SK-N-SH (cell line): Measurements from ENCODE around the gene OMP. TPM values are rescaled to one million over a fixed set of nuclear protein-coding genes. Genes with fewer than 3 reads are reported as not detected.

Experiments
- CTCF ChIA-PET: fragments of 300-600, 350-600 bp; formaldehyde crosslinking; extraction: SDS; loops from one replicate; lab custom pipeline; 2021; lab: Yijun Ruan, JAX
- POLR2A ChIA-PET: fragments of 350-600 bp; sonication (Branson Sonifier 250); formaldehyde crosslinking; extraction: SDS; loops from one replicate; lab custom pipeline; 2020; ENCODE audit warnings: antibody characterized with exemption, inconsistent platforms; lab: Yijun Ruan, JAX
- DNase-seq: peaks from one replicate; pipeline ENCODE4 v3.0.0; 2012
- H2AFZ ChIP-seq: fragments of 200-600 bp; sonication (generic); 2 replicates; pipeline ENCODE4 v1.8.1; 2016; ENCODE audit warnings: antibody characterized with exemption, mild to moderate bottlenecking, low read depth
- H3F3A ChIP-seq: fragments of 200-600 bp; sonication (generic); replicated peaks from 2 replicates; pipeline ENCODE3; 2016; ENCODE audit warnings: antibody characterized with exemption, mild to moderate bottlenecking; ENCODE audit not compliant: insufficient read depth
- H3K27ac ChIP-seq, 2 experiments: fragments of 200-500 bp in 1 of 2; fragments of 200-600 bp in 1 of 2; sonication (Bioruptor generic) in 1 of 2; sonication (generic), shearing (Covaris generic) in 1 of 2; 2 replicates each; pipeline versions ENCODE4 v1.5.1 to v1.6.1; 2014 to 2016; ENCODE audit warnings: low read depth in 2 of 2, inconsistent platforms in 1 of 2, low read length in 1 of 2, mild to moderate bottlenecking in 1 of 2, mixed read lengths in 1 of 2
- H3K27me3 ChIP-seq: fragments of 200-600 bp; sonication (generic), shearing (Covaris generic); 2 replicates; pipeline ENCODE4 v1.6.1; 2016; ENCODE audit warnings: mixed run types; ENCODE audit not compliant: insufficient read depth
- H3K36me3 ChIP-seq, 2 experiments: fragments of 200-500 bp in 1 of 2; fragments of 200-600 bp in 1 of 2; sonication (Bioruptor generic) in 1 of 2; sonication (generic) in 1 of 2; replicated peaks in 1 of 2; 2 replicates each; pipeline versions ENCODE3 to v1.5.1; 2014 to 2016; ENCODE audit warnings: low read length in 1 of 2, mild to moderate bottlenecking in 1 of 2; ENCODE audit not compliant: insufficient read depth in 2 of 2, control insufficient read depth in 1 of 2
- H3K4me1 ChIP-seq, 2 experiments: fragments of 200-500 bp in 1 of 2; fragments of 200-600 bp in 1 of 2; sonication (Bioruptor generic) in 1 of 2; sonication (generic), shearing (Covaris generic) in 1 of 2; 2 replicates each; pipeline versions ENCODE4 v1.5.1 to v1.6.1; 2014 to 2016; ENCODE audit warnings: low read depth in 1 of 2, low read length in 1 of 2, mixed run types in 1 of 2; ENCODE audit not compliant: insufficient read depth in 2 of 2, control insufficient read depth in 1 of 2
- H3K4me2 ChIP-seq: fragments of 200-600 bp; sonication (generic), shearing (Covaris generic); 2 replicates; pipeline ENCODE4 v1.6.1; 2017; ENCODE audit warnings: mixed run types
- H3K4me3 ChIP-seq, 2 experiments: fragments of 200-500 bp in 1 of 2; fragments of 200-600 bp in 1 of 2; sonication (Bioruptor generic) in 1 of 2; sonication (generic), shearing (Covaris generic) in 1 of 2; 2 replicates each; pipeline versions ENCODE4 v1.5.1 to v1.8.1; 2014 to 2016; ENCODE audit warnings: low read depth in 2 of 2, inconsistent platforms in 1 of 2, low read length in 1 of 2, mild to moderate bottlenecking in 1 of 2, mixed read lengths in 1 of 2, moderate library complexity in 1 of 2
- H3K79me2 ChIP-seq: fragments of 200-600 bp; sonication (generic); 2 replicates; pipeline ENCODE4 v1.8.1; 2017; ENCODE audit warnings: mild to moderate bottlenecking; ENCODE audit not compliant: insufficient read depth
- H3K9ac ChIP-seq: fragments of 200-600 bp; sonication (generic); 2 replicates; pipeline ENCODE4 v1.6.1; 2017; ENCODE audit warnings: mixed run types
- H3K9me2 ChIP-seq: fragments of 200-600 bp; sonication (generic); 2 replicates; pipeline ENCODE4 v1.6.1; 2017; ENCODE audit warnings: mixed run types
- H3K9me3 ChIP-seq: fragments of 200-600 bp; sonication (generic); 2 replicates; pipeline ENCODE4 v1.6.1; 2017; ENCODE audit warnings: mixed run types, mild to moderate bottlenecking, moderate library complexity
- H4K20me1 ChIP-seq: fragments of 200-600 bp; sonication (generic); 2 replicates; pipeline ENCODE4 v1.6.1; 2017; ENCODE audit warnings: mild to moderate bottlenecking, mixed run types; ENCODE audit not compliant: insufficient read depth
- CHD2 ChIP-seq: fragments of 150-350 bp; IDR thresholded peaks from 2 replicates; pipeline ENCODE4 v1.6.1; 2018; ENCODE audit warnings: low read length; ENCODE audit not compliant: partially characterized antibody
- ELF1 ChIP-seq: IDR thresholded peaks from 2 replicates; pipeline ENCODE4 v1.4.0; 2012
- GABPA ChIP-seq: IDR thresholded peaks from 2 replicates; pipeline ENCODE4 v1.4.0; 2012; ENCODE audit warnings: low read depth, mild to moderate bottlenecking
- GATA2 ChIP-seq: sonication (generic); formaldehyde crosslinking; IDR thresholded peaks from 2 replicates; pipeline ENCODE4 v1.5.0; 2020; ENCODE audit warnings: mild to moderate bottlenecking, missing genetic modification reagents
- NFIC ChIP-seq: IDR thresholded peaks from 2 replicates; pipeline ENCODE4 v1.4.0; 2012; ENCODE audit warnings: borderline replicate concordance
- NRF1 ChIP-seq: IDR thresholded peaks from 2 replicates; pipeline ENCODE4 v1.6.1; 2012; ENCODE audit warnings: low read depth, mild to moderate bottlenecking, low read length
- RAD21 ChIP-seq: IDR thresholded peaks from 2 replicates; pipeline ENCODE4 v1.6.1; 2012; ENCODE audit warnings: mild to moderate bottlenecking, low read length
- RFX5 ChIP-seq: IDR thresholded peaks from 2 replicates; pipeline ENCODE4 v1.6.1; 2012; ENCODE audit warnings: mild to moderate bottlenecking, improper control_type of control experiment, low read length
- RXRA ChIP-seq: IDR thresholded peaks from 2 replicates; pipeline ENCODE4 v1.4.0; 2012; ENCODE audit warnings: low read depth, mild to moderate bottlenecking, borderline replicate concordance
- SIN3A ChIP-seq: IDR thresholded peaks from 2 replicates; pipeline ENCODE4 v1.6.1; 2012; ENCODE audit warnings: low read depth, mild to moderate bottlenecking, low read length, moderate library complexity, borderline replicate concordance
- SMC3 ChIP-seq: IDR thresholded peaks from 2 replicates; pipeline ENCODE4 v1.6.1; 2012; ENCODE audit warnings: low read depth, low read length, improper control_type of control experiment
- TAF1 ChIP-seq: IDR thresholded peaks from 2 replicates; pipeline ENCODE4 v1.6.1; 2012; ENCODE audit warnings: low read depth, mild to moderate bottlenecking, low read length, moderate library complexity, borderline replicate concordance
- whole genome bisulfite sequencing: methylation state at CpG from one replicate; pipeline ENCODE4 v1.1.6; 2017; ENCODE audit warnings: low lambda C conversion rate; 5-methylcytosine and 5-hydroxymethylcytosine counted together
- polyA plus RNA-seq, 3 experiments: library from polyadenylated mRNA; depleted of rRNA; stranded (reverse); fragments of >200 nt; gene quantifications; 2 replicates each; pipeline ENCODE4 v1.2.3, GENCODE V29; 2012
- TF ChIP-seq, protein P1 (sequence below): IDR thresholded peaks from 2 replicates; pipeline ENCODE4 v1.4.0; 2012; ENCODE audit warnings: low read depth, borderline replicate concordance
- TF ChIP-seq, protein P2 (sequence below): IDR thresholded peaks from 2 replicates; pipeline ENCODE4; 2012
- TF ChIP-seq, protein P3 (sequence below): IDR thresholded peaks from 2 replicates; pipeline ENCODE4 v1.4.0; 2012; ENCODE audit warnings: low read depth
- TF ChIP-seq, protein P4 (sequence below): IDR thresholded peaks from 2 replicates; pipeline ENCODE4 v1.6.1; 2012; ENCODE audit warnings: mild to moderate bottlenecking, low read depth, low read length, moderate library complexity
- TF ChIP-seq, protein P5 (sequence below): IDR thresholded peaks from 2 replicates; pipeline ENCODE4 v1.4.0; 2012; ENCODE audit warnings: low read depth, borderline replicate concordance

OMP gene
- polyA plus RNA-seq, 1 of the 3 experiments (the other 2 are of a cell fraction) = 0.20 TPM

DNA sequence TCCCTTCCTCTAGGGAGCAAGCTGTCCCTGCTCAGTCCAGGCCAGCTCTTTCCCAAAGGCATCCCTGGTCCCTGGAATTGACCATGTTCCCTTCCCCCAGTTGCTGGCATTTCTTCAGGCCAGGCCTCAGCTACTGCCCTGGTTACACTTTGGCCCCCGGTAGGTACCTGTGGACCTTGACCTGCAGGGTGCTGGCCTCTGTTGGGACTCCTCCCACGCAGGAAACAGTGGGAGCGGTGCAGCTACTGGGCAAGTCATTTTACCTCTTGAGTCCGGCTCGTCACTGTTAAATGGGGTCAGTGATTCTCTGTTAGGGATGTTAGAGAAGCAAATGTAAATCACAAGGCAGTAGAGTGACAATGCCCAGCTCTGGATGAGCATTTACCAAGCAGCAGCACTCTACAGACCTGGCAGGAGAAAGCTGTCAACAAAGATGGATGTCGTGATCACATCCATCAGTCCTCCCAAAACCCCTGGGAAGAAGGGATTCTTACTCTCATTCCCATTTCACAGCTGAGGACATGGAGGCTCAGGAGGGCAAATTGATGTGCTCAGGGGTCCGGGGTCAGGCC, 42.3 kb downstream of the OMP start:
- CTCF ChIA-PET = interaction anchor here (1.5 to 3.4 kb wide), 2 partner anchors 18 to 43 kb away, joined by 6 to 16 read pairs; partner anchors contain the start of gene MYO7A
- Histone ChIP-seq H3K9me3 (no peaks in the 10 kb centered on the region), H3K9ac (no peak overlapping the region), H4K20me1 (no peaks in the 10 kb centered on the region), H3K27me3 (no peaks in the 10 kb centered on the region), H3K79me2 (no peaks in the 10 kb centered on the region), H3K27ac (no peak overlapping the region), H3K4me2 (no peak overlapping the region), H3K9me2 (no peaks in the 10 kb centered on the region), H2AFZ (no peak overlapping the region), H3K36me3 (no peaks in the 10 kb centered on the region), H3F3A (no peaks in the 10 kb centered on the region), H3K4me1 (peaks cover 0 to 34% of the 10 kb centered on the region in 2 experiments; a peak in 1 of 4 replicates), H3K4me3 (no peak overlapping the region)
- POLR2A ChIA-PET = no interaction called here
- TF ChIP-seq, protein P1, sequence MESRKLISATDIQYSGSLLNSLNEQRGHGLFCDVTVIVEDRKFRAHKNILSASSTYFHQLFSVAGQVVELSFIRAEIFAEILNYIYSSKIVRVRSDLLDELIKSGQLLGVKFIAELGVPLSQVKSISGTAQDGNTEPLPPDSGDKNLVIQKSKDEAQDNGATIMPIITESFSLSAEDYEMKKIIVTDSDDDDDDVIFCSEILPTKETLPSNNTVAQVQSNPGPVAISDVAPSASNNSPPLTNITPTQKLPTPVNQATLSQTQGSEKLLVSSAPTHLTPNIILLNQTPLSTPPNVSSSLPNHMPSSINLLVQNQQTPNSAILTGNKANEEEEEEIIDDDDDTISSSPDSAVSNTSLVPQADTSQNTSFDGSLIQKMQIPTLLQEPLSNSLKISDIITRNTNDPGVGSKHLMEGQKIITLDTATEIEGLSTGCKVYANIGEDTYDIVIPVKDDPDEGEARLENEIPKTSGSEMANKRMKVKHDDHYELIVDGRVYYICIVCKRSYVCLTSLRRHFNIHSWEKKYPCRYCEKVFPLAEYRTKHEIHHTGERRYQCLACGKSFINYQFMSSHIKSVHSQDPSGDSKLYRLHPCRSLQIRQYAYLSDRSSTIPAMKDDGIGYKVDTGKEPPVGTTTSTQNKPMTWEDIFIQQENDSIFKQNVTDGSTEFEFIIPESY = no peak
- TF ChIP-seq RFX5 = no peak
- no peak for TF ChIP-seq NFIC
- TF ChIP-seq GATA2 (CRISPR knock-in tag) = no peak
- TF ChIP-seq SMC3 = no peak
- TF ChIP-seq TAF1 = no peak
- TF ChIP-seq, protein P2, sequence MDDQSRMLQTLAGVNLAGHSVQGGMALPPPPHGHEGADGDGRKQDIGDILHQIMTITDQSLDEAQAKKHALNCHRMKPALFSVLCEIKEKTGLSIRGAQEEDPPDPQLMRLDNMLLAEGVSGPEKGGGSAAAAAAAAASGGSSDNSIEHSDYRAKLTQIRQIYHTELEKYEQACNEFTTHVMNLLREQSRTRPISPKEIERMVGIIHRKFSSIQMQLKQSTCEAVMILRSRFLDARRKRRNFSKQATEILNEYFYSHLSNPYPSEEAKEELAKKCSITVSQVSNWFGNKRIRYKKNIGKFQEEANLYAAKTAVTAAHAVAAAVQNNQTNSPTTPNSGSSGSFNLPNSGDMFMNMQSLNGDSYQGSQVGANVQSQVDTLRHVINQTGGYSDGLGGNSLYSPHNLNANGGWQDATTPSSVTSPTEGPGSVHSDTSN = no peak
- TF ChIP-seq, protein P3, sequence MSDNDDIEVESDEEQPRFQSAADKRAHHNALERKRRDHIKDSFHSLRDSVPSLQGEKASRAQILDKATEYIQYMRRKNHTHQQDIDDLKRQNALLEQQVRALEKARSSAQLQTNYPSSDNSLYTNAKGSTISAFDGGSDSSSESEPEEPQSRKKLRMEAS = no peak
- TF ChIP-seq, protein P4, sequence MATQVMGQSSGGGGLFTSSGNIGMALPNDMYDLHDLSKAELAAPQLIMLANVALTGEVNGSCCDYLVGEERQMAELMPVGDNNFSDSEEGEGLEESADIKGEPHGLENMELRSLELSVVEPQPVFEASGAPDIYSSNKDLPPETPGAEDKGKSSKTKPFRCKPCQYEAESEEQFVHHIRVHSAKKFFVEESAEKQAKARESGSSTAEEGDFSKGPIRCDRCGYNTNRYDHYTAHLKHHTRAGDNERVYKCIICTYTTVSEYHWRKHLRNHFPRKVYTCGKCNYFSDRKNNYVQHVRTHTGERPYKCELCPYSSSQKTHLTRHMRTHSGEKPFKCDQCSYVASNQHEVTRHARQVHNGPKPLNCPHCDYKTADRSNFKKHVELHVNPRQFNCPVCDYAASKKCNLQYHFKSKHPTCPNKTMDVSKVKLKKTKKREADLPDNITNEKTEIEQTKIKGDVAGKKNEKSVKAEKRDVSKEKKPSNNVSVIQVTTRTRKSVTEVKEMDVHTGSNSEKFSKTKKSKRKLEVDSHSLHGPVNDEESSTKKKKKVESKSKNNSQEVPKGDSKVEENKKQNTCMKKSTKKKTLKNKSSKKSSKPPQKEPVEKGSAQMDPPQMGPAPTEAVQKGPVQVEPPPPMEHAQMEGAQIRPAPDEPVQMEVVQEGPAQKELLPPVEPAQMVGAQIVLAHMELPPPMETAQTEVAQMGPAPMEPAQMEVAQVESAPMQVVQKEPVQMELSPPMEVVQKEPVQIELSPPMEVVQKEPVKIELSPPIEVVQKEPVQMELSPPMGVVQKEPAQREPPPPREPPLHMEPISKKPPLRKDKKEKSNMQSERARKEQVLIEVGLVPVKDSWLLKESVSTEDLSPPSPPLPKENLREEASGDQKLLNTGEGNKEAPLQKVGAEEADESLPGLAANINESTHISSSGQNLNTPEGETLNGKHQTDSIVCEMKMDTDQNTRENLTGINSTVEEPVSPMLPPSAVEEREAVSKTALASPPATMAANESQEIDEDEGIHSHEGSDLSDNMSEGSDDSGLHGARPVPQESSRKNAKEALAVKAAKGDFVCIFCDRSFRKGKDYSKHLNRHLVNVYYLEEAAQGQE = no peak
- no peak for TF ChIP-seq GABPA
- no peak for TF ChIP-seq ELF1
- TF ChIP-seq CHD2 = no peak
- no peak for TF ChIP-seq RXRA
- TF ChIP-seq, protein P5, sequence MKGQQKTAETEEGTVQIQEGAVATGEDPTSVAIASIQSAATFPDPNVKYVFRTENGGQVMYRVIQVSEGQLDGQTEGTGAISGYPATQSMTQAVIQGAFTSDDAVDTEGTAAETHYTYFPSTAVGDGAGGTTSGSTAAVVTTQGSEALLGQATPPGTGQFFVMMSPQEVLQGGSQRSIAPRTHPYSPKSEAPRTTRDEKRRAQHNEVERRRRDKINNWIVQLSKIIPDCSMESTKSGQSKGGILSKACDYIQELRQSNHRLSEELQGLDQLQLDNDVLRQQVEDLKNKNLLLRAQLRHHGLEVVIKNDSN = no peak
- TF ChIP-seq NRF1 = no peak
- TF ChIP-seq RAD21 = no peak
- no peak for TF ChIP-seq SIN3A
- 89% methylated on average over 6 of the region's 7 CpGs for WGBS
- no peak for DNase-seq
